GM18867 (cell line): ENCODE measurements around the gene LMTK2.
"Not testable (repeated sequence)": the region's sequence is repeated elsewhere in the genome, so short reads cannot be mapped to it uniquely, and the experiment has no call there.

ENCODE experiments used
- ATAC-seq: cut with Tn5 transposase; IDR thresholded peaks from one replicate; pipeline ENCODE4 v1.9.1; 2021; ENCODE audit warnings: mild to moderate bottlenecking, moderate library complexity; ENCODE audit not compliant: unreplicated experiment

The LMTK2 gene

DNA sequence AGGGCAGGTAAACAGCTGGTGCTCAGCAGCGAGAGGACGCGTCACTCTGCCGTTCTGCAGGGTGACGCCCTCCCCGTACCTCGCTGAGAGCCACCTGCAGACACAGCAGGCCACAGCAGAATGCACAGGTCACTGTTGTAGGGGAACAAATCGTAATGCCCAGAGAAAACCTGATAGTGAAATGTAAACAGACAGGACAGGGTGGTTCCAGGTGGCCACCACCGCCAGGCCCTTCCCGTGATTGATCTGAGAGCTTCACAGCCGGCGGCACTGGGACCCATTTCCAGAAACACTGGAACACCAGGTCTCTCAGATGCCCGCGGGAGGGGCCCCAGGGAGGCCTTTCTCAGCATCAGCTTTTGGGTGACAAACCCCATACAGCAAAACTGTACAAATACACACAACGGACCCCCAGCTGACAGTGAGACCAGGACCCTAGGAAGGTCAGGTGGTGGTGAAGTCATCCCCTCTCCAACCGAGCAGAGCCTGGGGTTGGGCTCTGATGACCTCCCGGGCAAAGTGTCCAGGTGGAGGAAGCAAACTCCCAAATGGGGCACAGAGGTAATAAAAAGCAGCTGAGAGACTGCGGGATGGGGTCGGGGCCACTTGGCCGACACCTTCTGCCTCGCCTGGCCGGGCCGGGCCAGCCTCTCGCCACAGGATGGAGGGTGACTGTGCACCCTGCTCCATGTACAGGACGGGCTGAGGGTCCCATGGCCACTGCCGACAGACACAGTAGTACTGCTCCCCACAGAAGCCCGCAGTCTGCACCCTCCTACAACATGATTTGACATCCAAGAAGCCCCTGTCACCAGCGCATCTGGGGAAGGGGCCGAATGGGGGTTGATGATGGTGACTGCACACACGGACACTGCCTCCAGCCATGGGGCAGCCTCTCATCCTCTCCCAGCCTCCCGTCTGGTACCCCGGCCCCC lies 109.2 kb downstream of the LMTK2 start:
- no peak for ATAC-seq

- ATAC-seq, result no peak
Observed at GRCh38 chr7:98216941-98217622, 110.4 kb downstream of the LMTK2 start.

DNA sequence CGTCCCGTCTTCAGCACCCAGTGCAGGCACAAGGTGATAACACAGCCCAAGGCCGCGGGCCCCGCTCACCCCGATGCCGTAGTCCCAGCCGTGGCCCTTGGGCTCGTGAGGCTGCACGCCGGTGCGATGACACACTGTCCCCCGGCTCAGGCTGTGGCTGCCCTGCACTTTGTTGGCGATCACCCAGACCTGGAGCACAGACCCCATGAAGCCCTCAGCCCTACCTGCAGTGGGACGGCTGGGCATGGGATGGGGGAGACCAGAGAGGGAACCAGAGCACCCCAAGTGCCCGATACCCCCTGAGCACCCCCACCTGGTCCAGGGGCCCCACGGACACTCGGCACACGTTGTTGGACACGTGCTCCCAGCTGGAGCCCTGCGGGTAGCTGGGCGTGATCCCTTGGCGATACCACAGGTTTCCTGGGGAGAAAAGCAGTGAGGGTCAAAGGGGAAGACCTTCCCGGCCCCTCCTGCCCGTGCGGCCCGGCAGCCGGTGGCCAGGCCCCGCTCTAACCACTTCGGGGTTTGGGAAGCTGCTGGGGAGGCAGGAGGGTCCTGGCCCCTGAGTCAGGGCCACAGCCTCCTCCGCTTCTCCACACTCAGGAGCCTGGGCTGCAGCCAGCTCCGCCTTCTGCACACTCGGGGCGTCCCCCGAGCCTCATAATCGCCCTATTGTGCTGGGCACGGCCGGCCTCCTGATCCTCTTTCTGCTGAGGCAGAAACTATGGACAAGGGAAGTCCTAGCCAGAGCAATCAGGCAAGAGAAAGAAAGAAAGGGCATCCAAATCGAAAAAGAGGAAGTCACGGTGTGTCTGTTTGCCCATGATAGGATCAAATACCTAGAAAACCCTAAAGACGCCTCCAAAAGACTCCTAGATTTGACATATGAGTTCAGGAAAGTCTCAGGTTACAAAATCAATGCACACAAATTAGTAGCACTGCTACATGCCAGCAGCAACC lies 111.2 kb downstream of the LMTK2 start:
- ATAC-seq, result no peak

DNA sequence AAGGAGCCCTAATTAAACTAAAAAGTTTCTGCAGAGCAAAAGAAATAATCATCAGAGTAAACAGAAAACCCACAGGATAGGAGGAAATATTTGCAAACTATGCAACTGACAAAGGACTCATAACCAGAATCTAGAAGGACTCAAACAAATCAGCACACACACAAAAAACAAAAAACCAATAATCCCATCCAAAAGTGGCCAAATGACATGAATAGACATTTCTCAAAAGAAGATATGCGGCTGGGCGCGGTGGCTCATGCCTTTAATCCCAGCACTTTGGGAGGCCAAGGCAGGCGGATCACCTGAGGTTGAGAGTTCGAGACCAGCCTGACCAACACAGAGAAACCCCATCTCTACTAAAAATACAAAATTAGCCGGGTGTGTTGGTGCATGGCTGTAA lies 112.7 kb downstream of the LMTK2 start:
- ATAC-seq, result not testable (repeated sequence)

DNA sequence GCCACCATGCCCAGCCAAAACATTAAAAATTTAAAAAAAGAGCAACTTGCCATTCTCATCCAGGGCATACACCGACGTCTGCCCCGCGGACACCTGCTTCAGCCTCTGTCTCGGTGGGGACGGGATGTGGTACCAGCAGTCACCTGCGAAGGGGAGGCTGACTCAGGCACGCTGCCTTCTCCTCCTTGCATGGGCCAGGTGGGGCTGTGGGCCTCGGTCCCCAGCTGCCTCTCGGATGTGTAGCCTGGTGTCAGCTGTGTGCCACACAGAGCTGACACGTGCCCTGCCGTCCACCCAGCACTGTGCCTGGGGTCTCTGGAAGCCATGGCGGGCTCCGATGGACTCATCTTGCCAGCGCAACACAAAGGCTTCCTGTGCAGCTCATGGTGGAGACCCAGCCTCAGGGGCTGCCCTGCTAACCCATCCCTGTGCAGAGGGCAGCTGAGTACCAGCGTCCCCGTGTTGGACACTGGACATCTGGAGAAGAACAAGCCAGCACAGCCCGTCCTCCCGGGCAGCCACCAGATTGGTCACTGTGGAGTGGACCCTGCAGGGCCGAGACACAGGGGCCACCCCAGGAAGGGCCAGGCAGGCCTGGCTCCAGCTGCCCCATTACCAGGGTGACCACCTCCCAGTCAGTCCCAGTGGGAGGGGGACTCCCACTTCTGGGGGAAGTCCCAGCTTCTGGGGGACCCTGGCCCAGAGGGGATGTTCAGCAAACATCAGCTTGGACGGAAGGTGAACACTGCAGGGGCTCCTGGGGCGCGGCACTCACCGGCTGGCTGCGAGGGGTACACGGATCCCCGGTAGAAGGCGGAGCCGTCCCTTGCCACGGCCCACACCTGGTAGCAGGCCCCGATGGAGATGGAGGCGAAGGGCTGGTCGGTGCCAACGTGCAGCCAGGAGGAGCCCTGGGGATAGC lies 115.2 kb downstream of the LMTK2 start:
- ATAC-seq, result no peak

DNA sequence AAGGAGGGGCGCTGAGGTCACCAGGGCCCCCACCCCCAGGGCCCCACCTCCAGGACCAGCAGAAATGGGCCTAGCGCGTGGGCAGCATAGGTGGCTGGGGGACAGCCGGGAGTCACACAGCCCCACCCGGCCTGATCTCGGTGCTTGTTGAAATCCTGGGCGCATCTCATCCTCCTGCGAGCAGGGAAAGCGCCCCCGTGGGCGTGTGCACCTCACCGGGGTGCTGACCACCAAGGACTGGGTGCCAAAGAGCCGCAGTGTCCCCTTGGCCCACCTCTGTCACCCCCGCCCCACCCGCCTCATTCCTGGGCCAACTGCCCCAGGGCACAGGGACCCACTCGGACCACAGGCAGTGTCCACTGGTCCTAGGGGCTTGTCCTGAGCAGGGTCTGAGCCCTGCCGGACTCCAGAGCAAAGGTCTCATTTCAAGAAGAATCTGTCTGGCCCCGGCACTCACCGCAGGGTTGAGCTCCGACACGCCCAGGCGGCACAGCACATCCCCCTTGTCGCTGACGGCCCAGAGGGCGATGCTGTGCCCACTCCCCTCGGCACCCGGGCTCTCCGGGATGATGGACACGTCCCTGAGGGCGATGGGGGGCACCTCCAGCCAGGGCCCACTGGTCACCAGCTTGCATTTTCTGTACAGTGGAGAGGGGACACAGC lies 116.0 kb downstream of the LMTK2 start:
- no peak for ATAC-seq

DNA sequence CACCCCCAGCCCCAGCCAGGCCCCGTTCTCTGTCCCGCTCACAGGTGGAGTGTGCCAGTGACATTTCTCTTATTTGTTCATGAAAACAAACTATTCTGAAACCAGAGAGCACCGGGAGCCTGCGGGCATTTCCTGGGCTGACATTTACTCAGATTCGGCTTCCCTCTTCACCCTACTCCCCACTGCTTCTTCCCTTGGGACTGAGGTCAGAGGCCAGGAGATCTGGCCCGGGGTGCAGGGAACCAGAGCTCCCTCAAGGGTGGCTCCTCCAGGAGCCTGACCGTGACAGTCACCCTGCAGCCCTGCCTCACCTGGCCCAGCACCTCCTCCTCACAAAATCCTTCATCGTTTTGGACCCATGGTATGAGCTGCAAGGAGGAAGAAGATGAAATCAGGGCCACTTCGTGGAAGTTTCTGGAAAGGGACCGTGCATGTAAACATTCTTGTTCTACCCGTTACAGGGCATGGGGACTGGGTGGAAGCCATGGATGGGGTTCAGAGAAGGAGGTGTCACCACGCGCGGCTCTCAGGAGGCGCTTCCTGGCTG lies 116.8 kb downstream of the LMTK2 start:
- ATAC-seq, result no peak

DNA sequence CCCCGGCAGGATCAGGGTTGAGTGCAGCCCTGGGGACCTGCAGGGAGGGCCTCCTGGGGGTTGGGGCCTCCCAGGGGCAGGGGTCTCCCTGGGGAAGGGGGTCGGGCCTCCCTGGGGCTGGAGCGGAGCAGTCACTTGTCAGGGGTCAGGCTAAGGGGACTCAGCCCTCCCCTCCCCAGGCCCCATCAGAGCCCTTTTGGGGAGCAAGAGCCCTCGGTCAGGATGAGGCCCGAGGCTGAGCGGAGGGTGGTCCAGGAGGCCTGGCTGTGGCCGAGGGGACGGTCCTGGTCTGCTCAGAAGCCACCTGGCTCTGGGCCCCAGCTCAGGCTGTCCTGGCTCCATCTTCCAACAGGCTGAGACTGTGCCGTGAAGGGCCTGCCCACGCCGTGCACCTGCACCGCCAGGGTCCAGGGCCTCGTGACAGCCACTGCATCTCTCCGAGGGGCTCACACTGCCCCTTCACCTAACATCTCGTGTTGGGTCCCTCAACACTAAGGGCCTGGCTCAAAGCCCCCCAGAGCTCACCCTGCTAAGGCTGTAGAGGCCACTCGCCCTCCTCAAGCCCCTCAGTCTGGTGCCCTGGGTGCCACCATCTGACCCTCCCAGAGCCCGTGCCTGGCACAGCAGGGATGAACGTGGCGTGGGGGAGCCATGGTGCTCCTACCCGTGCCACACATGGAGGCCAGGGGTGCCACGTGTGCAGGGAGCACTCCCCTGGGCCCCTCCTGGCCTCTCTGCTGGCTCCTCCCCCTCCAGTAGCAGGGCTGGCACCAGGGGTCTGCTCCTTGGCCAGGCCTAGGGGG lies 117.4 kb downstream of the LMTK2 start:
- no peak for ATAC-seq

- ATAC-seq, result no peak
Observed at GRCh38 chr7:98224701-98225181, 118.1 kb downstream of the LMTK2 start.

DNA sequence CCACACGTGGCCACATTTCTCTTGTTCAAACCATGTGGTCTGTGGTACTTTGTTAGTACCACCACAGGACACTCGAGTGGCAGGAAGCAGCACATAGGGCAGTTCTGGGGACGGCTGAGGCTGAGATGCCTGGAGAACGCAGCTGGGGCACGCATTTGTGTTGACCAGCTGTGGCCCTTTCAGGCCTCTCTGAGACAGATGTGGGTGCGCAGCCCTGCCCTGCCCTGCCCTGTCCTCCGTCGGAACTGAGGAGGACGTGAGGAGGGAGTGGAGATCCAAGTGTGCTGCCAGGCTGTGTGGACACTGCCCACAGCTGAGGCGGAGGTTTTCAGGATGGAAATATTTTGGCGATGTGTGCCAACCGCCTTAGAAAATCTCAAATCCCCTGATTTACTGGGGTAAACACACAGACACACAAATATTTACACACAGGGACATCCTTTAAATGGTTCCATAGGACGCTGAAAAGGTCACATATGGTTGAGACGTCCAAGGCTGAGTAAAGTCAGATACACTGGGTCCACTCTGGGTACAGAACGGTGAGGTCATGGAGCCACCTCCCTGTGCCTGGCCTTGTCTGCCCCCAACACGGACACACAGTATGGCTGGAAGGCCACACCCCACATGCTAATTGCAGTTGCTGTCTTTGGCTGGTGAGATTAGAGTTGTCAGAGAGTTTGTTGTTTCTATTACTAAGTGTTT lies 119.4 kb downstream of the LMTK2 start:
- no peak for ATAC-seq

DNA sequence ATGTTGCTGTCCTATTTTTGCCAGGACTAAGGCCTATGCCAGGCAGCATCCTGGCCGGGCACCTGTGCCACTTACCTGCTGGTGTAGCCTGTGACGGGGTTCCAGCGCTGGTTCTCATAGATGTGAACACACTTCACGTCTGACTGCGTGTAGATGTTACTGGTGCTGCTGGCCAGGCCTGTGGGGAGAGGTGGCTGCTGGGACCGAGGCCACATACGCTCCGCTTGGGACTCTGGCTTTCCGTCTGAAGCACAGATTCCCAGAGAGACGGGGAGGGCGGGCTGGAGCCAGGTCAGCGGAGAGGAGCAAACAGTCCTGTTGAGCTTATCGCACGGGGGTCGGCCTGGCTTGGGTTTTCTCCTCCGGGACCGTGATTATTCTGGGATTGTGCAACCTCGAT lies 121.3 kb downstream of the LMTK2 start:
- ATAC-seq, result no peak

- no peak for ATAC-seq
Observed at GRCh38 chr7:98228801-98229200, 122.1 kb downstream of the LMTK2 start.

DNA sequence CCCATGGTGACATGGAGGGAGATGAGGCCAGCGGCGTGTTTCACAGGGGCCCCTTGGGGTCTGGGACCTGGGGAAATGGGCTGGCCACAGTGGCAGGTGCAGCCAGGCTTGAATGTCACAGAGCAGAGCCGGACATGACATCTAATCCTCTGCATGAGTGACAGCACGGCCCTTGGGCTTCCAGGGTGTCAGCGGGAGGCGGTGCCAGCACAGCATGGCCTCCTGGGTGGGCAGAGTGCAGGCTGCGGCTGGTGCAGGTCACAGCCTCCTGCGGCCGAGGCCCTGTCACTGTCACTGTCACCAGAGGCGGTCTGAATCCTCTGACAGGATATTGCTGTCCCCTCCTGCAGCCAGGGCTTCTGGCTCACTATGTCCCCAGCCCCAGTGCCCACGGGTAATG lies 122.8 kb downstream of the LMTK2 start:
- no peak for ATAC-seq

- no peak for ATAC-seq
Observed at GRCh38 chr7:98229991-98230745, 123.5 kb downstream of the LMTK2 start.

DNA sequence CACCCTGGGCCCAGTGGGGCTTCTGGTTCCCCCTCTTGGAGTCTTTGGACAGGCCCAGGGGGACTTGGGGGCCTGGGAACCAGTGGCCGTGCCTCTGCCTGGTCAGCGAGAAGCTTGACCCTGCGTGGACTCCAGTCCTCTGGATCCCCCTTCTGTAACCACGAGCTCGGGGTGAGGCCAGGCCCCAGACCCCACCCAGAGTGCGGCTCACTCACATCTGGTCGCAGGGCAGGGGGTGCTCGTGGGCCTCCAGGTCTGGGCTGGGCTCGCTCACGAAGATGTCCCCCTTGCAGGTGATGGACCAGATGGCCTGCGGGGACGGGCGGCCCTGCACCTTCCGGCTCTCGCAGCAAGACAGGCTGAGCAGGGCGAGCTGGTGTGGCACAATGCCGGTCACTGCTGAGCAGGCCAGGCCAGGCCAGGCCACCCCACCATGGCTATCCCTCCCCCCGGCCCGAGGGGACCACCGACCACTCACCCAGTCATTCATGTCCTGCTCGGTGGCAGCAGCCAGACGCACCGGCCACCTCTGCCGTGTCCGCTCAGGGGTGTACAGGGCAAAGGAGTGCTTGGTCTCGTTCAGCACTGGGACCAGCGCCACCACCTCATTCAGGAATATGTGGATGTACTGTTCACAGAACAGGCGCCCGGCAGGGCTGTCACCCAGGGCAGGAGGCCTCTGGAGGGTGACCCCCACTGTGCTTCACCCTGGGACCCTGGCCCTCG lies 124.2 kb downstream of the LMTK2 start:
- ATAC-seq, result no peak
